DMS153 treated with DMSO at 0.1 percent for 48 hours (cell line): ENCODE data around the gene PRR33.

Experiments
- DNase-seq: peaks from one replicate; lab custom pipeline; 2025; ENCODE audit not compliant: unreplicated experiment; lab: John Stamatoyannopoulos, UW

The PRR33 gene

GRCh38 chr11:1916986-1917522 is 25.4 kb upstream of the PRR33 start:
- DNase-seq: no peak

GRCh38 chr11:1916132-1916985 is 24.7 kb upstream of the PRR33 start:
- no peak for DNase-seq

- no peak for DNase-seq
Measured at GRCh38 chr11:1915795-1916131, 24.1 kb upstream of the PRR33 start.

GRCh38 chr11:1913271-1914060 is 21.8 kb upstream of the PRR33 start:
- no peak for DNase-seq

GRCh38 chr11:1912289-1912878 is 20.7 kb upstream of the PRR33 start:
- no peak for DNase-seq

- no peak for DNase-seq
Measured at GRCh38 chr11:1909524-1909923, 17.8 kb upstream of the PRR33 start.

- DNase-seq: no peak
Measured at GRCh38 chr11:1908618-1909017, 16.9 kb upstream of the PRR33 start.

- DNase-seq: no peak
Measured at GRCh38 chr11:1906611-1907423, 15.1 kb upstream of the PRR33 start.

GRCh38 chr11:1906181-1906580 is 14.5 kb upstream of the PRR33 start:
- DNase-seq: no peak

- DNase-seq: no peak
Measured at GRCh38 chr11:1899686-1900085, 8.0 kb upstream of the PRR33 start.

- DNase-seq: no peak
Measured at GRCh38 chr11:1899090-1899489, 7.4 kb upstream of the PRR33 start.

GRCh38 chr11:1896923-1897322 is 5.2 kb upstream of the PRR33 start:
- no peak for DNase-seq

GRCh38 chr11:1896468-1896867 is 4.8 kb upstream of the PRR33 start:
- no peak for DNase-seq

- DNase-seq: no peak
Measured at GRCh38 chr11:1894759-1895158, 3.1 kb upstream of the PRR33 start.

GRCh38 chr11:1893581-1894359 is 2.1 kb upstream of the PRR33 start:
- no peak for DNase-seq

GRCh38 chr11:1892558-1892957 is 863 bp upstream of the PRR33 start:
- no peak for DNase-seq

GRCh38 chr11:1892116-1892515 is 421 bp upstream of the PRR33 start:
- DNase-seq: no peak

GRCh38 chr11:1890856-1891830 is 552 bp downstream of the PRR33 start:
- DNase-seq: no peak
